Measurements from ENCODE around the gene GSDME. TPM values are rescaled to one million over a fixed set of nuclear protein-coding genes. Genes with fewer than 3 reads are reported as not detected.
A peak's percentile ranks its signal among the peaks of the same experiment; 100 is the strongest.

Gene GSDME
- total and polyA plus RNA-seq, 2 of the 4 experiments (the other 2 are of a cell fraction), result 75.2 to 78.7 TPM

- CTCF ChIA-PET, result interaction anchor here (0.9 kb wide), 1 partner anchor 52 kb away, joined by 3 read pairs; no protein-coding TSS in a partner anchor
- BruUV-seq (replicated peaks), result no TSS peak
- Histone ChIP-seq H3K79me1 (ENCODE audit: low read depth in 1 of 2, low read length in 2 of 2) (no peaks in the 10 kb centered on the region), H4K20me1 (ENCODE audit: insufficient read depth, low read length) (no peaks in the 10 kb centered on the region), H3K4ac (ENCODE audit: low read depth, low read length) (no peak overlapping the region), H2AK9ac (replicated peaks; ENCODE audit: low read depth, low read length, poor library complexity) (no peak overlapping the region), H3K14ac (replicated peaks; ENCODE audit: low read depth, low read length) (no peak overlapping the region), H3K9ac (ENCODE audit: low read depth, low read length) (no peak overlapping the region), H3K4me2 (ENCODE audit: low read depth, low read length) (no peak overlapping the region), H2AFZ (replicated peaks; ENCODE audit: low read length, poor library complexity) (no peak overlapping the region), H2BK5ac (ENCODE audit: low read depth, low read length, poor library complexity, severe bottlenecking) (no peak overlapping the region), H3K9me3 (ENCODE audit: control insufficient read depth, insufficient read depth, low read length) (no peaks in the 10 kb centered on the region), H2BK120ac (ENCODE audit: low read depth, low read length) (no peak overlapping the region), H2BK20ac (ENCODE audit: low read depth, low read length) (no peak overlapping the region), H4K8ac (ENCODE audit: low read depth in 2 of 2, low read length in 2 of 2) (no peak overlapping the region), H3K23ac (ENCODE audit: low read depth, low read length) (no peak overlapping the region), H3K9me1 (ENCODE audit: insufficient read depth, low read length) (no peaks in the 10 kb centered on the region), H3K56ac (ENCODE audit: extremely low read depth, insufficient read depth, low read length) (no peak overlapping the region), H2AK5ac (ENCODE audit: low read depth, low read length) (no peak overlapping the region), H3K27ac (ENCODE audit: insufficient read depth, low read length) (no peak overlapping the region), H2BK15ac (ENCODE audit: low read depth, low read length) (no peak overlapping the region), H3K4me3 (ENCODE audit: insufficient read depth, low read depth, low read length) (no peak overlapping the region), H4K5ac (ENCODE audit: low read depth, low read length) (no peak overlapping the region), H3K27me3 (ENCODE audit: control insufficient read depth, insufficient read depth, low read length) (no peaks in the 10 kb centered on the region; the same call in 1 of the 2 replicates), H3K36me3 (ENCODE audit: control insufficient read depth, insufficient read depth, low read length) (no peaks in the 10 kb centered on the region), H3K18ac (ENCODE audit: low read depth, low read length) (no peak overlapping the region), H4K91ac (ENCODE audit: insufficient read depth, low read depth, low read length) (no peak overlapping the region), H3K4me1 (ENCODE audit: control insufficient read depth, insufficient read depth, low read length) (no peaks in the 10 kb centered on the region)
- dilution Hi-C loops (cut with HindIII; ENCODE audit: low sequenced_read_pairs, unreplicated experiment) (no loop called here), in situ Hi-C loops (cut with MboI; ENCODE audit: low sequenced_read_pairs) (no loop called here), intact Hi-C loops (cut with micrococcal nuclease) (no loop called here)
- ATAC-seq (ENCODE audit: low read depth) (peak; percentile 37; the same call in 1 of the 2 replicates), DNase-seq (no peak)
- no CpG with 5 or more reads among the region's 9 CpGs for WGBS, 2 experiments (ENCODE audit: extremely low coverage in 2 of 2, insufficient read length in 1 of 2)
- POLR2A ChIA-PET (ENCODE audit: unreplicated experiment), result no interaction called here
- TF ChIP-seq ELK1 (IDR thresholded peaks at IDR 0.05; ENCODE audit: borderline replicate concordance, low read depth, low read length), result no peak
- no peak for TF ChIP-seq CEBPB (IDR thresholded peaks at IDR 0.05; ENCODE audit: low read depth, low read length)
- TF ChIP-seq SMC3 (IDR thresholded peaks at IDR 0.05; ENCODE audit: low read depth, low read length), result 0 out of 2 replicates have a peak, but pooled peaks have one; percentile 3
- no peak for TF ChIP-seq MAFK (IDR thresholded peaks at IDR 0.05; ENCODE audit: low read depth, low read length)
- TF ChIP-seq RCOR1 (IDR thresholded peaks at IDR 0.05; ENCODE audit: insufficient replicate concordance, low read length), result no peak
- TF ChIP-seq RFX5 (IDR thresholded peaks at IDR 0.05; ENCODE audit: low read depth, low read length), result no peak
- peak; percentile 22 for TF ChIP-seq CTCF (conservative IDR thresholded peaks at IDR 0.05; ENCODE audit: low read depth, low read length)
- TF ChIP-seq RAD21 (IDR thresholded peaks at IDR 0.05; ENCODE audit: low read length), result peak; percentile 37
- no peak for TF ChIP-seq POLR2A (IDR thresholded peaks at IDR 0.05; ENCODE audit: low read depth, low read length)
- TF ChIP-seq BHLHE40 (IDR thresholded peaks at IDR 0.05; ENCODE audit: low read depth, low read length), result no peak
These were observed 10.8 kb upstream of the GSDME start for GRCh38 chr7:24767878-24768569.
